IMR-90 (cell line): ENCODE data around the gene CILP. TPM values are rescaled to one million over a fixed set of nuclear protein-coding genes. Genes with fewer than 3 reads are reported as not detected.

Source experiments
- ATAC-seq: fragments of 200-7000 bp; cut with Tn5 transposase; 2 replicates; pipeline ENCODE4 v1.9.1; 2020; ENCODE audit warnings: low read depth, mild to moderate bottlenecking, moderate library complexity
- BruUV-seq: library from RNA; stranded (reverse); fragments of 400-500 nt; replicated peaks from 2 replicates; lab custom pipeline; 2021; lab: Mats Ljungman, UMichigan
- CTCF ChIA-PET: fragments of 300-600 bp; formaldehyde crosslinking; extraction: SDS; loops from one replicate; lab custom pipeline; 2021; ENCODE audit warnings: antibody characterized with exemption; lab: Yijun Ruan, JAX
- POLR2A ChIA-PET: fragments of 300-600 bp; sonication (Branson Sonifier 250); formaldehyde crosslinking; loops from one replicate; lab custom pipeline; 2022; ENCODE audit warnings: antibody characterized with exemption; ENCODE audit not compliant: unreplicated experiment; lab: Charles Lee
- DNase-seq: peaks from one replicate; pipeline ENCODE4 v3.0.0; 2013
- H2AFZ ChIP-seq: replicated peaks from 2 replicates; pipeline ENCODE3; 2013; ENCODE audit warnings: low read length, mild to moderate bottlenecking; ENCODE audit not compliant: poor library complexity
- H2AK5ac ChIP-seq: 2 replicates; pipeline ENCODE4 v1.6.1; 2013; ENCODE audit warnings: low read depth, low read length, inconsistent platforms
- H2AK9ac ChIP-seq: replicated peaks from 2 replicates; pipeline ENCODE3; 2013; ENCODE audit warnings: mild to moderate bottlenecking, low read depth, low read length, moderate library complexity; ENCODE audit not compliant: poor library complexity
- H2BK120ac ChIP-seq: 2 replicates; pipeline ENCODE4 v1.6.1; 2013; ENCODE audit warnings: low read depth, low read length, inconsistent platforms
- H2BK15ac ChIP-seq: 3 replicates; pipeline ENCODE4 v1.6.1; 2013; ENCODE audit warnings: low read depth, low read length, inconsistent platforms
- H2BK20ac ChIP-seq: 2 replicates; pipeline ENCODE4 v1.6.1; 2013; ENCODE audit warnings: low read depth, mild to moderate bottlenecking, inconsistent platforms, low read length, moderate library complexity
- H2BK5ac ChIP-seq: 2 replicates; pipeline ENCODE4 v1.6.1; 2013; ENCODE audit warnings: mild to moderate bottlenecking, low read depth, low read length, inconsistent platforms; ENCODE audit not compliant: poor library complexity, severe bottlenecking
- H3K14ac ChIP-seq: replicated peaks from 2 replicates; pipeline ENCODE4 v1.6.1; 2013; ENCODE audit warnings: low read depth, low read length, inconsistent platforms
- H3K18ac ChIP-seq: 2 replicates; pipeline ENCODE4 v1.6.1; 2013; ENCODE audit warnings: low read depth, low read length, control low read depth
- H3K23ac ChIP-seq: 2 replicates; pipeline ENCODE4 v1.6.1; 2013; ENCODE audit warnings: low read depth, low read length, inconsistent platforms
- H3K27ac ChIP-seq: 2 replicates; pipeline ENCODE4 v1.5.1; 2013; ENCODE audit warnings: mild to moderate bottlenecking, control low read depth, low read length; ENCODE audit not compliant: insufficient read depth
- H3K27me3 ChIP-seq: 2 replicates; pipeline ENCODE4 v1.6.1; 2013; ENCODE audit warnings: low read length; ENCODE audit not compliant: control insufficient read depth, insufficient read depth
- H3K36me3 ChIP-seq: 2 replicates; pipeline ENCODE4 v1.6.1; 2013; ENCODE audit warnings: low read length, mixed read lengths; ENCODE audit not compliant: control insufficient read depth, insufficient read depth
- H3K4ac ChIP-seq: 2 replicates; pipeline ENCODE4 v1.6.1; 2013; ENCODE audit warnings: low read depth, low read length, inconsistent platforms
- H3K4me1 ChIP-seq: 2 replicates; pipeline ENCODE4 v1.6.1; 2013; ENCODE audit warnings: low read length, mixed read lengths; ENCODE audit not compliant: control insufficient read depth, insufficient read depth
- H3K4me2 ChIP-seq: 2 replicates; pipeline ENCODE4 v1.6.1; 2013; ENCODE audit warnings: low read depth, mild to moderate bottlenecking, control low read depth, low read length, moderate library complexity
- H3K4me3 ChIP-seq: 2 replicates; pipeline ENCODE4 v1.5.1; 2013; ENCODE audit warnings: low read depth, mild to moderate bottlenecking, control low read depth, low read length, moderate library complexity; ENCODE audit not compliant: insufficient read depth
- H3K56ac ChIP-seq: 2 replicates; pipeline ENCODE4 v1.6.1; 2013; ENCODE audit warnings: low read length, inconsistent platforms; ENCODE audit not compliant: insufficient read depth; ENCODE audit errors: extremely low read depth
- H3K79me1 ChIP-seq, 2 experiments: 2 replicates each; pipeline ENCODE4 v1.6.1; 2013; ENCODE audit warnings: low read length in 2 of 2, inconsistent platforms in 1 of 2, low read depth in 1 of 2
- H3K9ac ChIP-seq: 2 replicates; pipeline ENCODE4 v1.6.1; 2013; ENCODE audit warnings: low read depth, low read length, control low read depth
- H3K9me1 ChIP-seq: 2 replicates; pipeline ENCODE4 v1.6.1; 2013; ENCODE audit warnings: low read length, inconsistent platforms; ENCODE audit not compliant: insufficient read depth
- H3K9me3 ChIP-seq: 2 replicates; pipeline ENCODE4 v1.6.1; 2013; ENCODE audit warnings: low read length; ENCODE audit not compliant: control insufficient read depth, insufficient read depth
- H4K20me1 ChIP-seq: 2 replicates; pipeline ENCODE4 v1.6.1; 2013; ENCODE audit warnings: low read length, inconsistent platforms; ENCODE audit not compliant: insufficient read depth
- H4K5ac ChIP-seq: 2 replicates; pipeline ENCODE4 v1.6.1; 2013; ENCODE audit warnings: mild to moderate bottlenecking, low read depth, low read length, control low read depth
- H4K8ac ChIP-seq, 2 experiments: 2 replicates each; pipeline ENCODE4 v1.6.1; 2013; ENCODE audit warnings: low read depth in 2 of 2, low read length in 2 of 2, control low read depth in 1 of 2, inconsistent platforms in 1 of 2
- H4K91ac ChIP-seq: 2 replicates; pipeline ENCODE4 v1.6.1; 2013; ENCODE audit warnings: low read depth, low read length, inconsistent platforms; ENCODE audit not compliant: insufficient read depth
- BHLHE40 ChIP-seq: fragments of 150-350 bp; IDR thresholded peaks from 2 replicates; pipeline ENCODE4 v1.6.1; 2016; ENCODE audit warnings: mild to moderate bottlenecking, low read depth, low read length
- CHD1 ChIP-seq: IDR thresholded peaks from 2 replicates; pipeline ENCODE4 v1.6.1; 2012; ENCODE audit warnings: low read depth, low read length, improper control_type of control experiment
- FOS ChIP-seq: fragments of 150-350 bp; IDR thresholded peaks from 2 replicates; pipeline ENCODE4 v1.6.1; 2016; ENCODE audit warnings: low read depth, low read length
- MAFK ChIP-seq: IDR thresholded peaks from 2 replicates; pipeline ENCODE4 v1.6.1; 2012; ENCODE audit warnings: low read depth, low read length, improper control_type of control experiment
- MXI1 ChIP-seq: IDR thresholded peaks from 2 replicates; pipeline ENCODE4 v1.6.1; 2012; ENCODE audit warnings: low read depth, mild to moderate bottlenecking, low read length, moderate library complexity, borderline replicate concordance
- NFE2L2 ChIP-seq: fragments of 150-350 bp; IDR thresholded peaks from 2 replicates; pipeline ENCODE4 v1.6.1; 2016; ENCODE audit warnings: low read depth, mild to moderate bottlenecking, low read length
- POLR2A ChIP-seq: IDR thresholded peaks from 2 replicates; pipeline ENCODE4 v1.6.1; 2012; ENCODE audit warnings: mild to moderate bottlenecking, low read depth, low read length
- RAD21 ChIP-seq: IDR thresholded peaks from 2 replicates; pipeline ENCODE4 v1.6.1; 2012; ENCODE audit warnings: low read length, improper control_type of control experiment
- USF2 ChIP-seq: fragments of 150-350 bp; IDR thresholded peaks from 2 replicates; pipeline ENCODE4 v1.6.1; 2017; ENCODE audit warnings: mild to moderate bottlenecking, antibody characterized with exemption, low read length, low read depth
- WGBS, 2 experiments: methylation state at CpG; one replicate each; pipeline versions ENCODE4 v1.1.5 to v1.1.7; 2013; ENCODE audit warnings: missing lambda C conversion rate in 2 of 2; ENCODE audit not compliant: insufficient read length in 1 of 2; ENCODE audit errors: extremely low coverage in 2 of 2; 5-methylcytosine and 5-hydroxymethylcytosine counted together
- dilution Hi-C: fragments of 300-500 bp; cut with HindIII; formaldehyde crosslinking; loops from one replicate; pipeline ENCODE4 v1.14.3; 2018; ENCODE audit warnings: low sequenced_read_pairs; ENCODE audit not compliant: unreplicated experiment
- in situ Hi-C: fragments of 300-500 bp; cut with MboI; formaldehyde crosslinking; loops from 3 replicates; pipeline ENCODE4 v1.14.3; 2019; ENCODE audit warnings: low sequenced_read_pairs, inconsistent platforms, mixed read lengths
- intact Hi-C: fragments of 100-400 bp; cut with micrococcal nuclease; formaldehyde crosslinking; loops from 2 replicates; pipeline ENCODE4 v1.10.0; 2022
- polyA plus RNA-seq, 3 experiments: library from polyadenylated mRNA; depleted of rRNA; stranded (reverse); fragments of >200 nt; gene quantifications; 2 replicates each; pipeline ENCODE4 v1.2.3, GENCODE V29; 2012; ENCODE audit warnings: low replicate concordance in 1 of 3
- total RNA-seq: library from RNA; depleted of rRNA; stranded (reverse); fragments of >200 nt; gene quantifications from 2 replicates; pipeline ENCODE4 v1.2.3, GENCODE V29; 2012

The CILP gene
- total and polyA plus RNA-seq, 2 of the 4 experiments (the other 2 are of a cell fraction), result under 0.01 to 0.02 TPM

GRCh38 chr15:65194826-65195547, 16.3 kb downstream of the CILP start:
- POLR2A ChIA-PET, result no interaction called here
- intact Hi-C loops, result no loop called here
- Histone ChIP-seq H4K20me1 (no peaks in the 10 kb centered on the region), H2AK5ac (no peak overlapping the region), H3K4me2 (no peak overlapping the region), H3K27ac (no peak overlapping the region), H3K4me3 (no peak overlapping the region), H2AFZ (no peak overlapping the region), H3K36me3 (no peaks in the 10 kb centered on the region), H3K18ac (no peak overlapping the region), H2BK5ac (no peak overlapping the region), H4K91ac (no peak overlapping the region), H3K56ac (no peak overlapping the region), H3K23ac (no peak overlapping the region), H2AK9ac (no peak overlapping the region), H3K4ac (no peak overlapping the region), H4K5ac (no peak overlapping the region), H2BK15ac (no peak overlapping the region), H2BK20ac (no peak overlapping the region), H3K14ac (no peak overlapping the region), H3K9me3 (no peaks in the 10 kb centered on the region), H3K79me1 (no peaks in the 10 kb centered on the region), H3K27me3 (peaks cover 27% of the 10 kb centered on the region), H4K8ac (no peak overlapping the region), H3K4me1 (no peaks in the 10 kb centered on the region), H2BK120ac (no peak overlapping the region), H3K9ac (no peak overlapping the region), H3K9me1 (no peaks in the 10 kb centered on the region)
- dilution Hi-C loops, result no loop called here
- CTCF ChIA-PET, result interaction anchor here (0.9 to 1.3 kb wide), 2 partner anchors 76 to 103 kb away, joined by 4 to 5 read pairs; no protein-coding TSS in a partner anchor
- in situ Hi-C loops, result loop anchor here (5.0 to 10.0 kb wide), 2 partner anchors 82 to 190 kb away; no protein-coding TSS in a partner anchor
- TF ChIP-seq CHD1 (no peak), BHLHE40 (no peak), POLR2A (no peak), MXI1 (no peak), USF2 (no peak), NFE2L2 (no peak), RAD21 (no peak), MAFK (no peak), FOS (no peak)
- BruUV-seq, result no TSS peak
- WGBS, 2 experiments, result no CpG with 5 or more reads among the region's 7 CpGs
- DNase-seq (no peak), ATAC-seq (no peak)
